ENCODE data around the gene CTDNEP1.

CTDNEP1 gene

GRCh38 chr17:7228920-7229319 lies 22.6 kb downstream of the CTDNEP1 start:
- DNase-seq (ENCODE audit: low read depth in 2 of 2), result no peak

GRCh38 chr17:7226721-7227710 lies 24.5 kb downstream of the CTDNEP1 start:
- no peak for DNase-seq (ENCODE audit: low read depth in 2 of 2)

- DNase-seq (ENCODE audit: low read depth in 2 of 2), result no peak
Observed at GRCh38 chr17:7225711-7226331, 25.7 kb downstream of the CTDNEP1 start.

GRCh38 chr17:7224661-7225111 lies 26.8 kb downstream of the CTDNEP1 start:
- no peak for DNase-seq (ENCODE audit: low read depth in 2 of 2)

GRCh38 chr17:7224110-7224509 lies 27.4 kb downstream of the CTDNEP1 start:
- DNase-seq (ENCODE audit: low read depth in 2 of 2), result no peak

- DNase-seq (ENCODE audit: low read depth in 2 of 2), result no peak
Observed at GRCh38 chr17:7223375-7223774, 28.2 kb downstream of the CTDNEP1 start.

- DNase-seq (ENCODE audit: low read depth in 2 of 2), result no peak
Observed at GRCh38 chr17:7222972-7223292, 28.6 kb downstream of the CTDNEP1 start.

GRCh38 chr17:7222093-7222971 lies 29.2 kb downstream of the CTDNEP1 start:
- DNase-seq (ENCODE audit: low read depth in 2 of 2), result no peak

GRCh38 chr17:7221278-7222092 lies 30.0 kb downstream of the CTDNEP1 start:
- DNase-seq (ENCODE audit: low read depth in 2 of 2), result no peak

- DNase-seq (ENCODE audit: low read depth in 2 of 2), result peak in 1 of 2 donors; percentile 43
Observed at GRCh38 chr17:7220593-7221277, 30.8 kb downstream of the CTDNEP1 start.

GRCh38 chr17:7219812-7220592 lies 31.5 kb downstream of the CTDNEP1 start, which contains the start of the genes ACADVL and DLG4:
Gene ACADVL (plus strand): TSS chr17:7219938. CDS start chr17:7219985, 47 bp downstream.
Gene DLG4 (minus strand): TSS chr17:7219836.
- peak; percentile 58 to 63 for DNase-seq (ENCODE audit: low read depth in 2 of 2)

GRCh38 chr17:7219229-7219811 lies 32.2 kb downstream of the CTDNEP1 start:
- no peak for DNase-seq (ENCODE audit: low read depth in 2 of 2)

GRCh38 chr17:7218758-7219157 lies 32.8 kb downstream of the CTDNEP1 start:
- no peak for DNase-seq (ENCODE audit: low read depth in 2 of 2)

GRCh38 chr17:7218166-7218565 lies 33.4 kb downstream of the CTDNEP1 start:
- DNase-seq (ENCODE audit: low read depth in 2 of 2), result no peak

- no peak for DNase-seq (ENCODE audit: low read depth in 2 of 2)
Observed at GRCh38 chr17:7217113-7217987, 34.2 kb downstream of the CTDNEP1 start.

GRCh38 chr17:7216242-7217112 lies 35.1 kb downstream of the CTDNEP1 start:
- no peak for DNase-seq (ENCODE audit: low read depth in 2 of 2)

- no peak for DNase-seq (ENCODE audit: low read depth in 2 of 2)
Observed at GRCh38 chr17:7215652-7216180, 35.8 kb downstream of the CTDNEP1 start.

Data from stimulated activated CD8-positive, alpha-beta memory T cell treated with anti-CD3 and anti-CD28 coated beads, Interleukin-2, amount 100 ng/mL, for 1 hour (primary cell).